Endothelial cell of umbilical vein (primary cell): ENCODE measurements around the gene TREM2. TPM values are rescaled to one million over a fixed set of nuclear protein-coding genes. Genes with fewer than 3 reads are reported as not detected.

Source experiments
- BruUV-seq: library from RNA; stranded (reverse); fragments of 400-500 nt; replicated peaks from 2 replicates; lab custom pipeline; 2021; lab: Mats Ljungman, UMichigan
- CTCF ChIA-PET: fragments of 300-600, 350-600 bp; sonication (Branson Sonifier 250); formaldehyde crosslinking; loops from one replicate; lab custom pipeline; 2021; ENCODE audit warnings: antibody characterized with exemption, inconsistent platforms; lab: Charles Lee
- POLR2A ChIA-PET: fragments of 300-600, 350-600 bp; sonication (Branson Sonifier 250); formaldehyde crosslinking; loops from one replicate; lab custom pipeline; 2021; ENCODE audit warnings: antibody characterized with exemption, inconsistent platforms; lab: Charles Lee
- DNase-seq: peaks from one replicate; pipeline ENCODE4 v3.0.0-alpha.2; 2011; ENCODE audit warnings: low read depth, low spot score
- FAIRE-seq: peaks from 2 replicates; lab custom pipeline; 2011; peaks lifted over from hg19 to GRCh38; lab: Jason Lieb, UNC
- H2AFZ ChIP-seq: 2 replicates; pipeline ENCODE4 v1.6.0; 2012; ENCODE audit warnings: low read depth, low read length, control low read depth, inconsistent platforms
- H3K27ac ChIP-seq: 2 replicates; pipeline ENCODE4 v1.5.1; 2011; ENCODE audit warnings: low read depth, mild to moderate bottlenecking, control low read depth, low read length, moderate library complexity; ENCODE audit not compliant: insufficient read depth
- H3K27me3 ChIP-seq, 2 experiments: 2 replicates each; pipeline versions ENCODE4 v1.6.0 to v1.6.1; 2011; ENCODE audit warnings: low read length in 2 of 2, mixed read lengths in 1 of 2; ENCODE audit not compliant: control insufficient read depth in 2 of 2, insufficient read depth in 2 of 2
- H3K36me3 ChIP-seq, 2 experiments: 2 replicates in 1 of 2; 3 replicates in 1 of 2; pipeline ENCODE4 v1.5.1; 2011; ENCODE audit warnings: low read length in 2 of 2, mild to moderate bottlenecking in 1 of 2, moderate library complexity in 1 of 2; ENCODE audit not compliant: control insufficient read depth in 2 of 2, insufficient read depth in 2 of 2; ENCODE audit errors: extremely low read depth in 1 of 2
- H3K4me1 ChIP-seq: 3 replicates; pipeline ENCODE4 v1.5.1; 2011; ENCODE audit warnings: mild to moderate bottlenecking, low read length; ENCODE audit not compliant: control insufficient read depth, insufficient read depth; ENCODE audit errors: extremely low read depth
- H3K4me2 ChIP-seq: 2 replicates; pipeline ENCODE4 v1.6.1; 2011; ENCODE audit warnings: low read length, control low read depth, mixed read lengths; ENCODE audit not compliant: insufficient read depth
- H3K4me3 ChIP-seq, 3 experiments: fragments of 200-600 bp in 1 of 3; sonication (generic), shearing (Covaris generic) in 1 of 3; replicated peaks in 1 of 3; 2 replicates each; pipeline ENCODE4 v1.5.1; 2011 to 2016; ENCODE audit warnings: control low read depth in 3 of 3, low read length in 3 of 3, mild to moderate bottlenecking in 2 of 3, inconsistent platforms in 1 of 3, low read depth in 1 of 3, moderate library complexity in 1 of 3; ENCODE audit not compliant: insufficient read depth in 1 of 3
- H3K79me2 ChIP-seq: 2 replicates; pipeline ENCODE4 v1.6.0; 2012; ENCODE audit warnings: low read length, inconsistent platforms; ENCODE audit not compliant: control insufficient read depth, insufficient read depth
- H3K9ac ChIP-seq: replicated peaks from 2 replicates; pipeline ENCODE3; 2011; ENCODE audit warnings: low read length, control low read depth; ENCODE audit not compliant: insufficient read depth; ENCODE audit errors: extremely low read depth
- H3K9me1 ChIP-seq: replicated peaks from 3 replicates; pipeline ENCODE4 v1.6.0; 2011; ENCODE audit warnings: mild to moderate bottlenecking, low read length; ENCODE audit not compliant: control insufficient read depth, insufficient read depth; ENCODE audit errors: extremely low read depth
- H3K9me3 ChIP-seq: replicated peaks from 2 replicates; pipeline ENCODE4 v1.5.1; 2012; ENCODE audit warnings: low read length, inconsistent platforms; ENCODE audit not compliant: control insufficient read depth, insufficient read depth
- H4K20me1 ChIP-seq: replicated peaks from 2 replicates; pipeline ENCODE3; 2011; ENCODE audit warnings: mild to moderate bottlenecking, low read length; ENCODE audit not compliant: control insufficient read depth, insufficient read depth; ENCODE audit errors: extremely low read depth
- CTCF ChIP-seq, 2 donors: IDR thresholded peaks; 1 replicate in 1 of 2; 2 replicates in 1 of 2; pipeline ENCODE4 v1.5.1; 2011; ENCODE audit warnings: low read length in 2 of 2, mild to moderate bottlenecking in 2 of 2, moderate library complexity in 2 of 2, control low read depth in 1 of 2, inconsistent platforms in 1 of 2, low read depth in 1 of 2; ENCODE audit not compliant: insufficient read depth in 1 of 2; ENCODE audit errors: extremely low read depth in 1 of 2
- EZH2 ChIP-seq: IDR thresholded peaks from 2 replicates; pipeline ENCODE4 v1.6.1; 2012; ENCODE audit warnings: borderline replicate concordance, low read depth, mild to moderate bottlenecking, moderate library complexity, low read length, inconsistent platforms; ENCODE audit not compliant: severe bottlenecking
- JUN ChIP-seq: IDR thresholded peaks from 2 replicates; pipeline ENCODE4 v1.6.1; 2011; ENCODE audit warnings: borderline replicate concordance, low read depth; ENCODE audit not compliant: insufficient read length, insufficient read depth
- MAX ChIP-seq: IDR thresholded peaks from 2 replicates; pipeline ENCODE4 v1.6.1; 2011; ENCODE audit not compliant: insufficient read depth, insufficient read length
- MYC ChIP-seq: IDR thresholded peaks from one replicate; pipeline ENCODE4 v1.6.1; 2011; ENCODE audit warnings: mild to moderate bottlenecking, low read depth, low read length
- dilution Hi-C: fragments of 300-500 bp; cut with MboI; formaldehyde crosslinking; loops from one replicate; pipeline ENCODE4 v1.15.0; 2019; ENCODE audit warnings: low sequenced_read_pairs; ENCODE audit not compliant: extremely low pct_ligation_motif_present
- intact Hi-C: fragments of 100-400 bp; cut with micrococcal nuclease; formaldehyde crosslinking; loops from one replicate; pipeline ENCODE4 v1.10.0; 2022
- polyA plus RNA-seq, 4 experiments: library from polyadenylated mRNA; depleted of rRNA in 3 of 4; stranded (reverse) in 3 of 4; unstranded in 1 of 4; fragments of >200 nt; gene quantifications; 2 replicates each; pipeline versions ENCODE4 v1.2.1 to v1.2.3, GENCODE V29; 2011 to 2012; ENCODE audit warnings: missing spikeins in 1 of 4
- total RNA-seq: library from RNA; stranded (reverse); gene quantifications from 2 replicates; pipeline ENCODE4 v1.2.3, GENCODE V29; 2021

Gene TREM2
- total and polyA plus RNA-seq, 2 donors (not counting 3 experiments of a cell fraction or from before 2014, with no cell fraction given): not detected

DNA sequence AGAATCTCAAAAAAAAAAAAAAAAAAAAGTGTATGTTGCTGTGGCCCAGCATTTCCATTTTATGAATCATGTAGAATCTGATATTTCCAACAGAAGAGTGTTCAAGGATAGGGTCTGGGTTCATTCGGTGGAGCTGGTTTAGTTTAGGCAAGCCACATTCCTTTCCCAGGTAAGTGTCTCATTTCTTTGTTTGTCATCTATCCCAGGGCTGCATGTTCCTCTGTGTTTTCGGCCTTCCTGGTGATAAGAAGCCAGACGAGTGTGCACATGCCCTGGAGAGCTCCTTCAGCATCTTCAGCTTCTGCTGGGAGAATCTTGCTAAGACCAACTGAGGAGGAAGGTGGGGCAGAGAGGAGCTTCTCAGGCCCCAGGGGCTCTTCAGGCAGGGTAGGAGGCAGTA lies 51.9 kb downstream of the TREM2 start:
- Histone ChIP-seq H4K20me1 (no peaks in the 10 kb centered on the region), H3K9me1 (no peaks in the 10 kb centered on the region), H3K79me2 (no peaks in the 10 kb centered on the region), H3K4me1 (no peaks in the 10 kb centered on the region), H3K27ac (no peak overlapping the region), H3K9me3 (no peaks in the 10 kb centered on the region), H2AFZ (no peak overlapping the region), H3K36me3 (no peaks in the 10 kb centered on the region), H3K9ac (no peak overlapping the region), H3K4me2 (no peak overlapping the region), H3K27me3 (no peaks in the 10 kb centered on the region), H3K4me3 (no peak overlapping the region)
- TF ChIP-seq EZH2: no peak
- TF ChIP-seq MAX: no peak
- no peak for TF ChIP-seq CTCF (IDR thresholded peaks at IDR 0.05; ENCODE audit: extremely low read depth in 1 of 2, insufficient read depth in 1 of 2, low read depth in 1 of 2, low read length in 2 of 2)
- TF ChIP-seq MYC: no peak
- no peak for TF ChIP-seq JUN
- intact Hi-C loops (no loop called here), dilution Hi-C loops (no loop called here)
- DNase-seq: no peak
- ChIA-PET CTCF (no interaction called here), POLR2A (no interaction called here)
- BruUV-seq: no TSS peak
- no peak for FAIRE-seq

Other genes with a start within 250 kb of the TREM2 start
- gene UNC5CL, start 123.9 kb downstream of the TREM2 start, total RNA-seq: 0.20 and 0.32 TPM in 2 replicates
- 0.11 and 0.14 TPM in 2 replicates for gene UNC5CL, start 123.9 kb downstream of the TREM2 start, polyA plus RNA-seq
- gene TSPO2, start 120.6 kb downstream of the TREM2 start, total RNA-seq: not detected in 2 replicates
- not detected in 2 replicates for gene TSPO2, start 120.6 kb downstream of the TREM2 start, polyA plus RNA-seq
- gene APOBEC2, start 109.9 kb downstream of the TREM2 start, total RNA-seq: not detected in 2 replicates
- not detected in 2 replicates for gene APOBEC2, start 109.9 kb downstream of the TREM2 start, polyA plus RNA-seq
- gene OARD1, start 90.8 kb downstream of the TREM2 start, total RNA-seq: 11.1 and 13.0 TPM in 2 replicates
- gene OARD1, start 90.8 kb downstream of the TREM2 start, polyA plus RNA-seq: 3.5 and 5.2 TPM in 2 replicates
- gene NFYA, start 90.1 kb downstream of the TREM2 start, total RNA-seq: 29.0 and 30.9 TPM in 2 replicates
- gene NFYA, start 90.1 kb downstream of the TREM2 start, polyA plus RNA-seq: 12.2 and 13.1 TPM in 2 replicates
- not detected in 2 replicates for gene TREML1, start 8.8 kb downstream of the TREM2 start, total RNA-seq
- gene TREML1, start 8.8 kb downstream of the TREM2 start, polyA plus RNA-seq: not detected in 2 replicates
- gene TREML2, start 38.0 kb upstream of the TREM2 start, total RNA-seq: not detected in 2 replicates
- gene TREML2, start 38.0 kb upstream of the TREM2 start, polyA plus RNA-seq: not detected in 2 replicates
- not detected in 2 replicates for gene TREML4, start 65.2 kb upstream of the TREM2 start, total RNA-seq
- not detected in 2 replicates for gene TREML4, start 65.2 kb upstream of the TREM2 start, polyA plus RNA-seq
- gene TREM1, start 123.6 kb upstream of the TREM2 start, total RNA-seq: not detected in 2 replicates
- gene TREM1, start 123.6 kb upstream of the TREM2 start, polyA plus RNA-seq: not detected in 2 replicates
- gene NCR2, start 172.5 kb upstream of the TREM2 start, total RNA-seq: not detected in 2 replicates
- gene NCR2, start 172.5 kb upstream of the TREM2 start, polyA plus RNA-seq: not detected in 2 replicates